H9 (cell line): ENCODE measurements around the gene HACL1. TPM values are rescaled to one million over a fixed set of nuclear protein-coding genes. Genes with fewer than 3 reads are reported as not detected.

Source experiments
- DNase-seq: peaks from one replicate; pipeline ENCODE4 v3.0.0-alpha.2; 2017
- H2AFZ ChIP-seq: one replicate; pipeline ENCODE4 v1.6.1; 2013; ENCODE audit warnings: mild to moderate bottlenecking, low read length, control low read depth, moderate library complexity
- H2AK5ac ChIP-seq: 2 replicates; pipeline ENCODE4 v1.6.1; 2013; ENCODE audit warnings: low read length, control low read depth, mixed read lengths; ENCODE audit not compliant: insufficient read length
- H2BK120ac ChIP-seq: one replicate; pipeline ENCODE4 v1.6.1; 2013; ENCODE audit warnings: low read depth, mild to moderate bottlenecking, low read length, control low read depth, inconsistent platforms; ENCODE audit not compliant: poor library complexity, severe bottlenecking
- H2BK12ac ChIP-seq: 2 replicates; pipeline ENCODE4 v1.6.1; 2013; ENCODE audit warnings: low read length, control low read depth, mixed read lengths, low read depth; ENCODE audit not compliant: insufficient read length
- H2BK15ac ChIP-seq: 2 replicates; pipeline ENCODE4 v1.6.1; 2013; ENCODE audit warnings: low read depth, low read length, control low read depth
- H2BK20ac ChIP-seq: one replicate; pipeline ENCODE4 v1.6.1; 2013; ENCODE audit warnings: low read depth, mild to moderate bottlenecking, low read length, control low read depth, inconsistent platforms; ENCODE audit not compliant: poor library complexity, severe bottlenecking
- H2BK5ac ChIP-seq: 2 replicates; pipeline ENCODE4 v1.6.1; 2013; ENCODE audit warnings: low read length, control low read depth, mixed read lengths; ENCODE audit not compliant: insufficient read length
- H3K14ac ChIP-seq: 2 replicates; pipeline ENCODE4 v1.6.1; 2013; ENCODE audit warnings: low read length, control low read depth; ENCODE audit not compliant: insufficient read depth
- H3K18ac ChIP-seq: 2 replicates; pipeline ENCODE4 v1.6.1; 2013; ENCODE audit warnings: low read depth, mild to moderate bottlenecking, mixed read lengths, low read length, control low read depth; ENCODE audit not compliant: insufficient read length
- H3K23ac ChIP-seq: 2 replicates; pipeline ENCODE4 v1.6.1; 2013; ENCODE audit warnings: low read length, control low read depth, mixed read lengths, low read depth; ENCODE audit not compliant: insufficient read length
- H3K23me2 ChIP-seq: 2 replicates; pipeline ENCODE4 v1.6.1; 2013; ENCODE audit warnings: low read depth, mild to moderate bottlenecking, mixed read lengths, low read length, control low read depth; ENCODE audit not compliant: insufficient read length, poor library complexity, severe bottlenecking
- H3K27ac ChIP-seq: 2 replicates; pipeline ENCODE4 v1.5.1; 2013; ENCODE audit warnings: low read length, control low read depth, mixed read lengths, low read depth; ENCODE audit not compliant: insufficient read length
- H3K27me3 ChIP-seq: 2 replicates; pipeline ENCODE4 v1.6.1; 2013; ENCODE audit warnings: low read length, control low read depth, inconsistent platforms; ENCODE audit not compliant: insufficient read depth
- H3K4ac ChIP-seq: 2 replicates; pipeline ENCODE4 v1.6.1; 2013; ENCODE audit warnings: low read depth, mild to moderate bottlenecking, control low read depth, inconsistent platforms, low read length, moderate library complexity
- H3K4me1 ChIP-seq: 2 replicates; pipeline ENCODE4 v1.6.1; 2013; ENCODE audit warnings: low read length, control low read depth, inconsistent platforms; ENCODE audit not compliant: insufficient read depth
- H3K4me2 ChIP-seq: 2 replicates; pipeline ENCODE4 v1.6.1; 2013; ENCODE audit warnings: low read length, control low read depth, mixed read lengths; ENCODE audit not compliant: insufficient read length, insufficient read depth
- H3K56ac ChIP-seq: 2 replicates; pipeline ENCODE4 v1.6.1; 2013; ENCODE audit warnings: low read depth, mild to moderate bottlenecking, mixed read lengths, low read length, control low read depth; ENCODE audit not compliant: insufficient read length
- H3K79me1 ChIP-seq: 2 replicates; pipeline ENCODE4 v1.6.1; 2013; ENCODE audit warnings: low read depth, mild to moderate bottlenecking, moderate library complexity, low read length, control low read depth, inconsistent platforms; ENCODE audit not compliant: insufficient read depth, poor library complexity, severe bottlenecking
- H3K79me2 ChIP-seq: 2 replicates; pipeline ENCODE4 v1.6.1; 2013; ENCODE audit warnings: low read length, control low read depth, inconsistent platforms; ENCODE audit not compliant: insufficient read depth
- H3K9ac ChIP-seq: 2 replicates; pipeline ENCODE4 v1.6.1; 2013; ENCODE audit warnings: low read length, control low read depth, mixed read lengths; ENCODE audit not compliant: insufficient read length; ENCODE audit errors: extremely low read depth
- H3K9me3 ChIP-seq: one replicate; pipeline ENCODE4 v1.6.1; 2013; ENCODE audit warnings: low read depth, low read length, inconsistent platforms; ENCODE audit not compliant: control insufficient read depth
- H3T11ph ChIP-seq: one replicate; pipeline ENCODE4 v1.6.1; 2013; ENCODE audit warnings: mild to moderate bottlenecking, low read length, control low read depth, inconsistent platforms
- H4K20me1 ChIP-seq: one replicate; pipeline ENCODE4 v1.6.1; 2013; ENCODE audit not compliant: control insufficient read depth, insufficient read length, insufficient read depth
- H4K5ac ChIP-seq: 2 replicates; pipeline ENCODE4 v1.6.1; 2013; ENCODE audit warnings: low read depth, mild to moderate bottlenecking, mixed read lengths, low read length, control low read depth; ENCODE audit not compliant: insufficient read length
- H4K8ac ChIP-seq: replicated peaks from 2 replicates; pipeline ENCODE4 v1.6.1; 2013; ENCODE audit warnings: low read length, control low read depth, mixed read lengths, low read depth; ENCODE audit not compliant: insufficient read length
- H4K91ac ChIP-seq: 2 replicates; pipeline ENCODE4 v1.6.1; 2013; ENCODE audit warnings: low read depth, mild to moderate bottlenecking, moderate library complexity, mixed read lengths, low read length, control low read depth; ENCODE audit not compliant: insufficient read length
- H3K27ac Mint-ChIP-seq, 3 experiments: 2 replicates in 2 of 3; 3 replicates in 1 of 3; pipeline ENCODE4 v1.8.0; 2020 to 2021; ENCODE audit warnings: mixed read lengths in 3 of 3, mild to moderate bottlenecking in 1 of 3, moderate library complexity in 1 of 3
- H3K27me3 Mint-ChIP-seq: 2 replicates; pipeline ENCODE4 v1.8.0; 2021; ENCODE audit warnings: low read depth, mild to moderate bottlenecking, moderate library complexity, mixed read lengths
- H3K36me3 Mint-ChIP-seq, 3 experiments: 2 replicates in 2 of 3; 3 replicates in 1 of 3; pipeline ENCODE4 v1.8.0; 2020 to 2021; ENCODE audit warnings: low read depth in 3 of 3, mixed read lengths in 3 of 3; ENCODE audit not compliant: insufficient read depth in 1 of 3
- H3K4me1 Mint-ChIP-seq, 2 experiments: 2 replicates each; pipeline ENCODE4 v1.8.0; 2020; ENCODE audit warnings: mixed read lengths in 2 of 2
- H3K4me3 Mint-ChIP-seq, 2 experiments: 2 replicates in 1 of 2; 3 replicates in 1 of 2; pipeline ENCODE4 v1.8.0; 2020 to 2021; ENCODE audit warnings: mild to moderate bottlenecking in 2 of 2, mixed read lengths in 2 of 2, moderate library complexity in 1 of 2
- H3K9me3 Mint-ChIP-seq, 2 experiments: 2 replicates in 1 of 2; 3 replicates in 1 of 2; pipeline ENCODE4 v1.8.0; 2020; ENCODE audit warnings: mild to moderate bottlenecking in 2 of 2, mixed read lengths in 2 of 2, moderate library complexity in 1 of 2
- WGBS: extraction: QIAGEN DNeasy Blood & Tissue Kit; methylation state at CpG from one replicate; pipeline ENCODE4 v1.1.7; 2013; ENCODE audit warnings: missing lambda C conversion rate, low lambda C conversion rate, mixed read lengths; ENCODE audit not compliant: insufficient read length; ENCODE audit errors: extremely low coverage; 5-methylcytosine and 5-hydroxymethylcytosine counted together
- long read RNA-seq: library from polyadenylated mRNA; unstranded; transcript quantifications from one replicate; pipeline ENCODE4 v2.0.0, GENCODE V29; 2020
- total RNA-seq: library from RNA; stranded (reverse); gene quantifications from 2 replicates; pipeline ENCODE4 v1.2.1, GENCODE V29; 2021
- TF ChIP-seq, protein P1 (sequence below): fragments of 200-600 bp; sonication (generic); conservative IDR thresholded peaks from 3 replicates; pipeline ENCODE4 v1.8.0; 2021; ENCODE audit warnings: antibody characterized with exemption, mild to moderate bottlenecking

Gene HACL1
- 48.9 and 52.6 TPM in 2 replicates for total RNA-seq
- long read RNA-seq, transcript HACL1-212 (2 exons, 558 nt) = minor isoform, 5 of 501 reads
- long read RNA-seq, transcript HACL1-207 (14 exons, 1,734 nt) = minor isoform, 12 of 501 reads
- long read RNA-seq, transcript HACL1-201 (17 exons, 2,266 nt) = major isoform, 414 of 501 reads
- long read RNA-seq, transcript HACL1-208 (16 exons, 1,880 nt) = minor isoform, 23 of 501 reads
- long read RNA-seq, partial matches to known transcripts = 9 of 501 reads
- long read RNA-seq, other reads (novel, unspliced or antisense) = 37 of 501 reads

DNA sequence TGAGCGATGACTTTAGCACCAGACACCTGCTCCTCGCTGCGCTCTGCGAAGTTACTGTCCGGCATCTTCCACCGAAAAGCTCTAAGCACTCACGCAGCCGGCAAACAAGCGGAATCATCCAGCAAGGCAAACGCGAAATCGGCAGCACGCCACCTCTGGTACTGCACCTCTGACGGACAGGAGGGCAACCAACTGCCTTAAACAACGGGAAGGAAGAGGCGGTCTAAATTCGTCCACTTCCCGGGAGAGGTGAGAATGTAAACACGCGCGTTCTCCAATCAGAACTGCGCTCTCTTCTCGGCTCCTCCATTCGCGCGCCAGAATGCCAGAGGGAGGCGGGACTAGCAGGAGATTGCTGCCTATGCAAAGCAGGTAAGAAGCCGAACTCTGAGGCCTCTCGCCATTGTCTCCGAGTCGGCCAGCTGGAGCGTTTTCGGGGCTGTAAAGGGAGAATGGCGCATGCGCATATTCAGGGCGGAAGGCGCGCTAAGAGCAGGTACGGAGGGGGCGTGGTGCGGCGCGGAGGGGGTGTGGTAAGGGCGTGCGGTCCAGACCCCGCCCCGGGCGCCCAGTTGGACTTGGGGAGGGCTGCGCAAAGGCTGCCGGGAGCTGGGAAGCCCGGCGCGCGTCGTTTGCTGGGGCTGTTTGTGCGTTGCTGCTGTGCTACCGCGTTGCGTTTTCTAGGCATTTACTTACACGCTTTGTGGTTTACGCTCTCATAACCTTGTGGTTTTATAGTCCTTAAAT is at the start of gene HACL1, which contains the start of gene BTD:
Gene HACL1, minus strand, starts transcription at position 171 of the 747 bp plus-strand sequence. Its CDS starts 106 bp downstream, at position 65.
Gene BTD, plus strand, starts transcription at position 347 of the 747 bp plus-strand sequence. CDS start 33,695 bp downstream, outside the sequence.
- peaks cover 5% of the 10 kb centered on the region; the same call in 1 of the 2 replicates for H3K79me2 ChIP-seq
- Mint-ChIP-seq H3K36me3 (peaks cover 43 to 65% (median 61%) of the 10 kb centered on the region in 3 experiments), H3K27me3 (no peaks in the 10 kb centered on the region), H3K9me3 (peaks cover 22 to 23% of the 10 kb centered on the region in 2 experiments), H3K27ac (peak within 1 kb of the TSS; percentile 98 to 100 (median 99)), H3K4me3 (peak within 1 kb of the TSS; percentile 100), H3K4me1 (peaks cover 11 to 16% of the 10 kb centered on the region in 2 experiments)
- peaks cover 7% of the 10 kb centered on the region for H3K23me2 ChIP-seq
- H3K9ac ChIP-seq = peak within 1 kb of the TSS; percentile 96
- peak within 1 kb of the TSS; percentile 83 for H3K27ac ChIP-seq
- no peak within 1 kb of the TSS for H3K56ac ChIP-seq
- H2BK5ac ChIP-seq = peak within 1 kb of the TSS; percentile 47
- no peak within 1 kb of the TSS for H2BK120ac ChIP-seq
- no CpG with 5 or more reads among the region's 61 CpGs for WGBS
- no peak within 1 kb of the TSS for H2AK5ac ChIP-seq
- no peaks in the 10 kb centered on the region for H3K27me3 ChIP-seq
- TF ChIP-seq, protein P1, sequence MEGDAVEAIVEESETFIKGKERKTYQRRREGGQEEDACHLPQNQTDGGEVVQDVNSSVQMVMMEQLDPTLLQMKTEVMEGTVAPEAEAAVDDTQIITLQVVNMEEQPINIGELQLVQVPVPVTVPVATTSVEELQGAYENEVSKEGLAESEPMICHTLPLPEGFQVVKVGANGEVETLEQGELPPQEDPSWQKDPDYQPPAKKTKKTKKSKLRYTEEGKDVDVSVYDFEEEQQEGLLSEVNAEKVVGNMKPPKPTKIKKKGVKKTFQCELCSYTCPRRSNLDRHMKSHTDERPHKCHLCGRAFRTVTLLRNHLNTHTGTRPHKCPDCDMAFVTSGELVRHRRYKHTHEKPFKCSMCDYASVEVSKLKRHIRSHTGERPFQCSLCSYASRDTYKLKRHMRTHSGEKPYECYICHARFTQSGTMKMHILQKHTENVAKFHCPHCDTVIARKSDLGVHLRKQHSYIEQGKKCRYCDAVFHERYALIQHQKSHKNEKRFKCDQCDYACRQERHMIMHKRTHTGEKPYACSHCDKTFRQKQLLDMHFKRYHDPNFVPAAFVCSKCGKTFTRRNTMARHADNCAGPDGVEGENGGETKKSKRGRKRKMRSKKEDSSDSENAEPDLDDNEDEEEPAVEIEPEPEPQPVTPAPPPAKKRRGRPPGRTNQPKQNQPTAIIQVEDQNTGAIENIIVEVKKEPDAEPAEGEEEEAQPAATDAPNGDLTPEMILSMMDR = no peak; the same call in 2 of the 3 replicates
- peak within 1 kb of the TSS; percentile 100 for H3K4me2 ChIP-seq
- H2BK20ac ChIP-seq = no peak within 1 kb of the TSS
- H3K18ac ChIP-seq = peak within 1 kb of the TSS; percentile 87
- no peak within 1 kb of the TSS for H2BK15ac ChIP-seq
- no peaks in the 10 kb centered on the region for H3K9me3 ChIP-seq
- H3K14ac ChIP-seq = peak within 1 kb of the TSS; percentile 78; the same call in 1 of the 2 replicates
- no peak within 1 kb of the TSS for H3T11ph ChIP-seq
- DNase-seq = peak; percentile 99
- peak within 1 kb of the TSS; percentile 61 for H4K8ac ChIP-seq
- H4K20me1 ChIP-seq = no peaks in the 10 kb centered on the region
- H3K4ac ChIP-seq = no peak within 1 kb of the TSS
- no peak within 1 kb of the TSS for H4K91ac ChIP-seq
- peaks cover 2% of the 10 kb centered on the region; the same call in 1 of the 2 replicates for H3K4me1 ChIP-seq
- H3K23ac ChIP-seq = no peak within 1 kb of the TSS
- H2BK12ac ChIP-seq = no peak within 1 kb of the TSS
- H2AFZ ChIP-seq = peak within 1 kb of the TSS; percentile 70
- peak within 1 kb of the TSS; percentile 73 for H4K5ac ChIP-seq
- peaks cover 3% of the 10 kb centered on the region for H3K79me1 ChIP-seq
